SK-N-SH treated with all-trans-retinoic acid at 6 μM for 48 hours (cell line): ENCODE measurements around the gene NEK11.

Experiments used
- ATAC-seq: fragments of 200-7000 bp; cut with Tn5 transposase; 3 replicates; pipeline ENCODE4 v1.9.1; 2020; ENCODE audit warnings: mild to moderate bottlenecking, moderate library complexity
- ARNTL ChIP-seq: fragments of 450-650 bp; formaldehyde crosslinking; IDR thresholded peaks from 2 replicates; pipeline ENCODE4 v1.5.0; 2020; ENCODE audit warnings: low read depth, mild to moderate bottlenecking, moderate library complexity, borderline replicate concordance
- CSDC2 ChIP-seq: fragments of 250-450 bp; sonication (Bioruptor Pico); IDR thresholded peaks from 2 replicates; pipeline ENCODE4 v1.5.0; 2020; ENCODE audit warnings: mild to moderate bottlenecking, moderate library complexity
- ESRRG ChIP-seq: fragments of 250-450 bp; sonication (Bioruptor Pico); IDR thresholded peaks from 2 replicates; pipeline ENCODE4 v1.6.1; 2021; ENCODE audit warnings: mild to moderate bottlenecking
- OSR1 ChIP-seq: fragments of 250-450 bp; sonication (Bioruptor Pico); IDR thresholded peaks from 2 replicates; pipeline ENCODE4 v1.8.0; 2022; ENCODE audit warnings: moderate library complexity, mild to moderate bottlenecking, inconsistent platforms
- PPARA ChIP-seq: fragments of 250-450 bp; sonication (Bioruptor Pico); IDR thresholded peaks from 2 replicates; pipeline ENCODE4 v1.5.0; 2020; ENCODE audit warnings: mild to moderate bottlenecking, borderline replicate concordance
- RARB ChIP-seq: fragments of 250-450 bp; sonication (Bioruptor Pico); IDR thresholded peaks from 2 replicates; pipeline ENCODE4 v1.8.0; 2021; ENCODE audit warnings: mild to moderate bottlenecking, moderate library complexity
- SNAI2 ChIP-seq: fragments of 250-450 bp; sonication (Bioruptor Pico); IDR thresholded peaks from 2 replicates; pipeline ENCODE4 v1.5.0; 2020; ENCODE audit warnings: mild to moderate bottlenecking, moderate library complexity
- TCF4 ChIP-seq: fragments of 250-450 bp; sonication (Bioruptor Pico); IDR thresholded peaks from 2 replicates; pipeline ENCODE4 v1.8.0; 2021; ENCODE audit warnings: mild to moderate bottlenecking, moderate library complexity, borderline replicate concordance
- ZC3H10 ChIP-seq: fragments of 250-450 bp; sonication (Bioruptor Pico); IDR thresholded peaks from 2 replicates; pipeline ENCODE4 v1.5.1; 2021; ENCODE audit warnings: mild to moderate bottlenecking, moderate library complexity
- ZFP3 ChIP-seq: fragments of 250-450 bp; sonication (Bioruptor Pico); IDR thresholded peaks from 2 replicates; pipeline ENCODE4 v1.5.0; 2020; ENCODE audit warnings: mild to moderate bottlenecking, moderate library complexity
- ZFP30 ChIP-seq: fragments of 450-650 bp; formaldehyde crosslinking; IDR thresholded peaks from 2 replicates; pipeline ENCODE4 v1.5.0; 2022; ENCODE audit warnings: mild to moderate bottlenecking, moderate library complexity
- ZNF565 ChIP-seq: fragments of 450-650 bp; formaldehyde crosslinking; conservative IDR thresholded peaks from 2 replicates; pipeline ENCODE4 v1.5.0; 2020; ENCODE audit warnings: low read depth, mild to moderate bottlenecking, moderate library complexity
- ZNF70 ChIP-seq: fragments of 450-650 bp; formaldehyde crosslinking; IDR thresholded peaks from 2 replicates; pipeline ENCODE4 v1.5.0; 2020; ENCODE audit warnings: mild to moderate bottlenecking, moderate library complexity
- ZNF8 ChIP-seq: fragments of 450-650 bp; formaldehyde crosslinking; IDR thresholded peaks from 2 replicates; pipeline ENCODE4 v1.5.0; 2020; ENCODE audit warnings: mild to moderate bottlenecking, moderate library complexity
- TF ChIP-seq, protein P1 (sequence below): fragments of 250-450 bp; sonication (Bioruptor Pico); IDR thresholded peaks from 2 replicates; pipeline ENCODE4 v1.5.0; 2020; ENCODE audit warnings: mild to moderate bottlenecking, moderate library complexity
- TF ChIP-seq, protein P2 (sequence below): fragments of 250-450 bp; sonication (Bioruptor Pico); IDR thresholded peaks from 2 replicates; pipeline ENCODE4 v1.8.0; 2020; ENCODE audit warnings: mild to moderate bottlenecking, moderate library complexity, borderline replicate concordance
- TF ChIP-seq, protein P3 (sequence below): fragments of 250-450 bp; sonication (Bioruptor Pico); IDR thresholded peaks from 2 replicates; pipeline ENCODE4 v1.8.0; 2021; ENCODE audit warnings: low read depth, mild to moderate bottlenecking, moderate library complexity, borderline replicate concordance
- TF ChIP-seq, protein P4 (sequence below): fragments of 250-450 bp; sonication (Bioruptor Pico); IDR thresholded peaks from 2 replicates; pipeline ENCODE4 v1.5.1; 2020; ENCODE audit warnings: low read depth, mild to moderate bottlenecking, moderate library complexity

The NEK11 gene

DNA sequence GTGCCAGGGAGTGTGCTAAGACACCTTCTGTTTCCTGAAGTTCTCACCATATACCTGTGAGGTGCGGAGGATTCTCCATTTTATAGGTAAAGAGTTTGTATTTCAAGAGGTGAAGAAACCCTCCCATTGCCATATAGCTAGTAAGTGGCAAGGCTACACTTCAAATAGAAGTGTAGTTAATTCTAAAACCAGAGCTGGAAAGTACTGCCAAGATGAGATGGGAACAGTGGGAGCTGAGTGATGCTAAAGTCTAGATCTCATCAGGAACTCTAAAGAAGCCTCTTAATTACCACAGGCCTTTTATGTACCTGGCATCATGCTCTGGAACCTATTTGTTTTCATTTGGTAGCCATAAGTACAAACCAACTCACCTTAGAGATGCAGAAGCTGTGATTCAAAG is 256.3 kb downstream of the NEK11 start (continued):
- TF ChIP-seq, protein P1, sequence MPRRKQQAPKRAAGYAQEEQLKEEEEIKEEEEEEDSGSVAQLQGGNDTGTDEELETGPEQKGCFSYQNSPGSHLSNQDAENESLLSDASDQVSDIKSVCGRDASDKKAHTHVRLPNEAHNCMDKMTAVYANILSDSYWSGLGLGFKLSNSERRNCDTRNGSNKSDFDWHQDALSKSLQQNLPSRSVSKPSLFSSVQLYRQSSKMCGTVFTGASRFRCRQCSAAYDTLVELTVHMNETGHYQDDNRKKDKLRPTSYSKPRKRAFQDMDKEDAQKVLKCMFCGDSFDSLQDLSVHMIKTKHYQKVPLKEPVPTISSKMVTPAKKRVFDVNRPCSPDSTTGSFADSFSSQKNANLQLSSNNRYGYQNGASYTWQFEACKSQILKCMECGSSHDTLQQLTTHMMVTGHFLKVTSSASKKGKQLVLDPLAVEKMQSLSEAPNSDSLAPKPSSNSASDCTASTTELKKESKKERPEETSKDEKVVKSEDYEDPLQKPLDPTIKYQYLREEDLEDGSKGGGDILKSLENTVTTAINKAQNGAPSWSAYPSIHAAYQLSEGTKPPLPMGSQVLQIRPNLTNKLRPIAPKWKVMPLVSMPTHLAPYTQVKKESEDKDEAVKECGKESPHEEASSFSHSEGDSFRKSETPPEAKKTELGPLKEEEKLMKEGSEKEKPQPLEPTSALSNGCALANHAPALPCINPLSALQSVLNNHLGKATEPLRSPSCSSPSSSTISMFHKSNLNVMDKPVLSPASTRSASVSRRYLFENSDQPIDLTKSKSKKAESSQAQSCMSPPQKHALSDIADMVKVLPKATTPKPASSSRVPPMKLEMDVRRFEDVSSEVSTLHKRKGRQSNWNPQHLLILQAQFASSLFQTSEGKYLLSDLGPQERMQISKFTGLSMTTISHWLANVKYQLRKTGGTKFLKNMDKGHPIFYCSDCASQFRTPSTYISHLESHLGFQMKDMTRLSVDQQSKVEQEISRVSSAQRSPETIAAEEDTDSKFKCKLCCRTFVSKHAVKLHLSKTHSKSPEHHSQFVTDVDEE (CRISPR knock-in tag): no peak
- no peak for TF ChIP-seq ZFP3 (CRISPR knock-in tag)
- TF ChIP-seq PPARA (CRISPR knock-in tag): no peak
- no peak for TF ChIP-seq OSR1 (CRISPR knock-in tag)
- TF ChIP-seq ARNTL (CRISPR knock-in tag): no peak
- TF ChIP-seq, protein P2, sequence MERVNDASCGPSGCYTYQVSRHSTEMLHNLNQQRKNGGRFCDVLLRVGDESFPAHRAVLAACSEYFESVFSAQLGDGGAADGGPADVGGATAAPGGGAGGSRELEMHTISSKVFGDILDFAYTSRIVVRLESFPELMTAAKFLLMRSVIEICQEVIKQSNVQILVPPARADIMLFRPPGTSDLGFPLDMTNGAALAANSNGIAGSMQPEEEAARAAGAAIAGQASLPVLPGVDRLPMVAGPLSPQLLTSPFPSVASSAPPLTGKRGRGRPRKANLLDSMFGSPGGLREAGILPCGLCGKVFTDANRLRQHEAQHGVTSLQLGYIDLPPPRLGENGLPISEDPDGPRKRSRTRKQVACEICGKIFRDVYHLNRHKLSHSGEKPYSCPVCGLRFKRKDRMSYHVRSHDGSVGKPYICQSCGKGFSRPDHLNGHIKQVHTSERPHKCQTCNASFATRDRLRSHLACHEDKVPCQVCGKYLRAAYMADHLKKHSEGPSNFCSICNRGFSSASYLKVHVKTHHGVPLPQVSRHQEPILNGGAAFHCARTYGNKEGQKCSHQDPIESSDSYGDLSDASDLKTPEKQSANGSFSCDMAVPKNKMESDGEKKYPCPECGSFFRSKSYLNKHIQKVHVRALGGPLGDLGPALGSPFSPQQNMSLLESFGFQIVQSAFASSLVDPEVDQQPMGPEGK (CRISPR knock-in tag): no peak
- no peak for TF ChIP-seq ESRRG
- no peak for TF ChIP-seq RARB (CRISPR knock-in tag)

DNA sequence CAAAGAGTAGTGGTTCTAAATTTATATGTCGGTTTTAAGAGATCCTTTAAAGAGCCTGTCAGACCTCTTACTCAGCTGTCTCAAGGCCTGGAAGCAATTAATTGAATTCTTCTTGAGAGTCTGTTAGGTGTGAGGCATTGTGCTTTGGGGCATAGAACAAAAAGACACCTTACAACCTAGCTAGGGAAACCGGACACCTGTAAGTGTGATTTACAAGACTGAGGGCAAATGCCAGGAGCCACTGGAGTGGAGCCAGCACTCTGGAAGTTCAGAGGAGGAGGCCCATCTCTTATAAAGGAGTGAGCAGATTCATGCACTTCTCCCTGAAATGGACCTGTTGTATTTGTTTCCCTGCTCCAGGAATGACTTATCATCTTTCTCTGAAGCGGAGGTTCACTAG is 257.2 kb downstream of the NEK11 start:
- TF ChIP-seq CSDC2 (CRISPR knock-in tag) (no peak), ZNF8 (CRISPR knock-in tag) (no peak), ZFP3 (CRISPR knock-in tag) (no peak), TCF4 (CRISPR knock-in tag) (no peak), SNAI2 (CRISPR knock-in tag) (no peak), ZC3H10 (CRISPR knock-in tag) (no peak), RARB (CRISPR knock-in tag) (no peak), ZFP30 (no peak), ZNF565 (CRISPR knock-in tag) (no peak)
- TF ChIP-seq, protein P3, sequence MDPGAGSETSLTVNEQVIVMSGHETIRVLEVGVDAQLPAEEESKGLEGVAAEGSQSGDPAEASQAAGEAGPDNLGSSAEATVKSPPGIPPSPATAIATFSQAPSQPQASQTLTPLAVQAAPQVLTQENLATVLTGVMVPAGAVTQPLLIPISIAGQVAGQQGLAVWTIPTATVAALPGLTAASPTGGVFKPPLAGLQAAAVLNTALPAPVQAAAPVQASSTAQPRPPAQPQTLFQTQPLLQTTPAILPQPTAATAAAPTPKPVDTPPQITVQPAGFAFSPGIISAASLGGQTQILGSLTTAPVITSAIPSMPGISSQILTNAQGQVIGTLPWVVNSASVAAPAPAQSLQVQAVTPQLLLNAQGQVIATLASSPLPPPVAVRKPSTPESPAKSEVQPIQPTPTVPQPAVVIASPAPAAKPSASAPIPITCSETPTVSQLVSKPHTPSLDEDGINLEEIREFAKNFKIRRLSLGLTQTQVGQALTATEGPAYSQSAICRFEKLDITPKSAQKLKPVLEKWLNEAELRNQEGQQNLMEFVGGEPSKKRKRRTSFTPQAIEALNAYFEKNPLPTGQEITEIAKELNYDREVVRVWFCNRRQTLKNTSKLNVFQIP (CRISPR knock-in tag): no peak
- ATAC-seq: no peak

DNA sequence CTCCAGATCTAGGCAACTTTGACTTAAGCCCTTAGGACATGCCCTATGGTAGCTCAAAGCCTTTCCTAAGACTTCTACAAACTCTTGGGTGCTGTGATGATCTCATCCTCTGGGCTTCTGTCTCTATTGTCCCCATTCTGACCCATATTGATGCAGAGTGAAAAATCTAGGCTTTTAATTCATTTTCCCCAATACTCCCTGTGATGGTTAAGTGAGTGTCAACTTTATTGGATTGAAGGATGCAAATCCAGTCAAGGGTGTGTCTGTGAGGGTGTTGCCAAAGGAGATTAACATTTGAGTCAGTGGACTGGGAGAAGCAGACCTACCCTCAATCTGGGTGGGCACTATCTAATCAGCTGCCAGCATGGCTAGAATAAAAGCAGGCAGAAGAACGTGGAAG is 257.6 kb downstream of the NEK11 start:
- ATAC-seq: no peak
- no peak for TF ChIP-seq ZFP3 (CRISPR knock-in tag)
- TF ChIP-seq, protein P4, sequence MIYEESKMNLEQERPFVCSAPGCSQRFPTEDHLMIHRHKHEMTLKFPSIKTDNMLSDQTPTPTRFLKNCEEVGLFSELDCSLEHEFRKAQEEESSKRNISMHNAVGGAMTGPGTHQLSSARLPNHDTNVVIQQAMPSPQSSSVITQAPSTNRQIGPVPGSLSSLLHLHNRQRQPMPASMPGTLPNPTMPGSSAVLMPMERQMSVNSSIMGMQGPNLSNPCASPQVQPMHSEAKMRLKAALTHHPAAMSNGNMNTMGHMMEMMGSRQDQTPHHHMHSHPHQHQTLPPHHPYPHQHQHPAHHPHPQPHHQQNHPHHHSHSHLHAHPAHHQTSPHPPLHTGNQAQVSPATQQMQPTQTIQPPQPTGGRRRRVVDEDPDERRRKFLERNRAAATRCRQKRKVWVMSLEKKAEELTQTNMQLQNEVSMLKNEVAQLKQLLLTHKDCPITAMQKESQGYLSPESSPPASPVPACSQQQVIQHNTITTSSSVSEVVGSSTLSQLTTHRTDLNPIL (CRISPR knock-in tag): no peak
- no peak for TF ChIP-seq CSDC2 (CRISPR knock-in tag)
- TF ChIP-seq ZNF70 (CRISPR knock-in tag): no peak
- TF ChIP-seq ZNF565 (CRISPR knock-in tag): no peak
- no peak for TF ChIP-seq SNAI2 (CRISPR knock-in tag)
- no peak for TF ChIP-seq RARB (CRISPR knock-in tag)
- TF ChIP-seq, protein P1 (CRISPR knock-in tag): no peak
